Measurements from ENCODE around the gene PTPA.

- TF ChIP-seq SIN3A (IDR thresholded peaks at IDR 0.05; ENCODE audit: borderline replicate concordance, insufficient read depth, low read length) (no peak), POLR2AphosphoS5 (IDR thresholded peaks at IDR 0.05; ENCODE audit: low read depth, low read length) (no peak), REST (IDR thresholded peaks at IDR 0.05; ENCODE audit: insufficient read depth in 1 of 2, low read depth in 2 of 2, low read length in 2 of 2) (no peak), TAF1 (IDR thresholded peaks at IDR 0.05; ENCODE audit: borderline replicate concordance, insufficient read depth, low read length) (no peak)
Observed at GRCh38 chr9:129165198-129165597, 54.0 kb downstream of the PTPA start.
